Colon (tissue), 2 donors: Measurements from ENCODE around the gene TIMP3.
"Not testable (repeated sequence)": the region's sequence is repeated elsewhere in the genome, so short reads cannot be mapped to it uniquely, and the experiment has no call there.

Source experiments
- FAIRE-seq: peaks from 2 replicates; lab custom pipeline; 2012; peaks lifted over from hg19 to GRCh38; lab: Jason Lieb, UNC
- donor health status: control.
- donor health status: control.

Gene TIMP3

GRCh38 chr22:32801537-32802236 lies at the start of gene TIMP3:
Gene TIMP3 (plus strand): TSS chr22:32801705. CDS start chr22:32802002, 297 bp downstream.
- no peak for FAIRE-seq

- FAIRE-seq = no peak
Measured at GRCh38 chr22:32752326-32752725, 49.2 kb upstream of the TIMP3 start.

DNA sequence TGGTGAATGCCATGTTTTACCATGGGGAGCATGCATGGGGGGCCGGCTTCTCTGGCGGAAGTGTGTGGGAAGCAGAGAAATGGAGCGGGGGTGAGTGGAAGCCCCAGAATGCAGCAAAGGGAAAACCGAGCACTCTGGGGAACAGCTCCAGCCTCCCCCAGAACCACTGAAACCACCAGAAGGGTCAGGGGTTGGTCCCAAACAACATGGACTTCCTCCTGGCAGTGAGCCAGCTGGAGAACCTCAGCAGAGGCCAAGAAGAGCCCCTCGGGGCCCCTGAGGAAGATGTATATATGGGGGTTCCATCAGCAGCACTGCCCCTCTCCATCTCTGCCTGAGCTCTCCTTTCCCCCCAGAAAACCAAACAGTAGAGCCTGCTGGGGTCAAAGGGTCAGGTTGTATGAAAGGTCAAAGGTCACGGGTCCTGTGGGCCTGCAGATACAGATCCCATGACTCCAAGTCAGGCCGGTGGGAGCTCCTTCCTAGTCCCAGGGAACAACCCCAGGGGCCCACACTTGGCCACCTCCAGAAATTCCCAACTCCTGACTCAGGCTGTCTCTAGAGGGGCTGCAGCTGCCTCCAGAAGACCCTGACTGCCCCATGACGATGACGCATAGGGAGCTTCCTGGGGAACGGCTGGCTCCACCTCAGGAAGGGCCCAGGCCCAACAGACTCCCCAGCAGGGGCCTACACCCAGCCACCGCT lies 48.5 kb upstream of the TIMP3 start:
- FAIRE-seq = no peak

DNA sequence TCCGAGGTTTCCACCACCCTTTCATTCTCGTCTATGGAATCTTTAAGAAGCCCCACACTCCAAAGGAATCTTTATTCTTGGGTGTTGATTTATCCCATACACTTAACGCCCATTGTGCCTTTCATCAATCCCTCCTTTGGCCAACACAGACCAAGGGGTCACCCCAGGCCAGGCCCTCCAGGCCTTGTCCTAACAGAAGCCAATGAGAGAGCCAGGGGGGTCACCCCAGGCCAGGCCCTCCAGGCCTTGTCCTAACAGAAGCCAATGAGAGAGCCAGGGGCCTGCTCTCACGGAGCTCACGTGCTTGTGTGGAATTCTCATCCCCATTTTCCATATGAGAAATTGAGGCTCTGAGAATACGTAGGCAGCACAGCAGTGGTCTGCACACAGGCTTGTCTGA lies 47.9 kb upstream of the TIMP3 start:
- FAIRE-seq = no peak

- no peak for FAIRE-seq
Measured at GRCh38 chr22:32754413-32755041, 47.0 kb upstream of the TIMP3 start.

- not testable (repeated sequence) for FAIRE-seq
Measured at GRCh38 chr22:32757086-32757762, 44.3 kb upstream of the TIMP3 start.

DNA sequence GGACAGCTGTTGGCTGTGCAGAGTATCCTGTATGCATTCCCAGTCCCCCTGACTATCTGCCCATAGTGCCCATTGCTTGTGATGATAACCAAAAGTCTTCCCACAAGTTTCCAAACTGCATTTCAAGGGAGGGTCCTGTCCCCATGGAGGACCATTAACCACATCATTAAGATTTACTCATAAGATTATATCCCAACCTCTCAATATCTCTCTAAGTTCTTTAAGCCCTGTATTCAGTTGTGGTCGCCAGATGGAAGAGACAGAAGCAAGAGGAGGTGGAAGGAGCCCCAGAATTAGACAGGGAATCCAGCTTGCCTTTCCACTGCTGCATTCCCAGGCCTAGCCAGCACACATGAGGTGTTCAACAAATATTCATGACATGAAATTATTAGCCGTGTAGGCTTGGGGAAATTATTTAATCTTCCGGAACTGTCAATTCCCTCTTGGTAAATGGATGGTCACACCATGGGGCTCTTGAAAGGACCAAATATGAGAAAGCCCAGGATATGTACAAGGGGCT lies 42.6 kb upstream of the TIMP3 start:
- no peak for FAIRE-seq

DNA sequence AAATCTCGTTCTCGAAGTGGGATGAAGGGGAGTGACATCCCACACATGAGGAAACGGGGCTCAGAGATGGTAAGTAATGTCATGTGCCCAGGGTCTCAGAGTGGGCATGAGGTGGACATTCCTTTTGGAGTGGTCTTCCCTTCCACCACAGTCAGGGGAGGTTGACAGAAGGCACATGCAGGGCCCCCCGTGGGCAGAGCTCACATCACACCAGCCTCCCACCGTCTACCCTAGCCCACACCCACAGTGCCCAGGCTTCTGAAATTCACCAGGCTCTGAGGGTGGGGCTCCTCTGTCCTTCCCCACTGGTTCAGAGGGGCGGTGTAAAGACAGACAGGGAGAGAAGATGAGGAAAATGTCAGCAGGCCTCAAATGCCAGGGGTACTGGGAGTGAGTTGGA lies 41.1 kb upstream of the TIMP3 start:
- no peak for FAIRE-seq

DNA sequence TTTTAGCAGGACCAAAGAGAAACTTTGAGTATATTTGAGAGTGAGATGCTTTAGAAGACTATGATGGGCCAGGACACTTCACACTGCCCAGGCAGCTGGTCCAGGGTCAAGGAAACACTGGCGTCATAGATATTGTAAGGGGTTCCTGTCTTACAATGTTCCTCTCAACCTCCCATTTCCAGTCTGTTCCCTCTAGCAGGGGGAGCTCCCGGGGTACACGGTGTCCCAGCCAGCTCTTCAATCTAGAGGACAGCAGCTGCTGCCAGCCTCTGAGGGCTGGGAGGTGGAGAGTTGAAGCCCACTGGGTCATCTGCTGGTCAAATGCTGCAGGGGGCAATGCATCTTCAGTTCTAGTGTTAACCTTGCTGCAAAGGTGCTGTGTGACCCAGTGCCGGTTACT lies 40.7 kb upstream of the TIMP3 start:
- no peak for FAIRE-seq

DNA sequence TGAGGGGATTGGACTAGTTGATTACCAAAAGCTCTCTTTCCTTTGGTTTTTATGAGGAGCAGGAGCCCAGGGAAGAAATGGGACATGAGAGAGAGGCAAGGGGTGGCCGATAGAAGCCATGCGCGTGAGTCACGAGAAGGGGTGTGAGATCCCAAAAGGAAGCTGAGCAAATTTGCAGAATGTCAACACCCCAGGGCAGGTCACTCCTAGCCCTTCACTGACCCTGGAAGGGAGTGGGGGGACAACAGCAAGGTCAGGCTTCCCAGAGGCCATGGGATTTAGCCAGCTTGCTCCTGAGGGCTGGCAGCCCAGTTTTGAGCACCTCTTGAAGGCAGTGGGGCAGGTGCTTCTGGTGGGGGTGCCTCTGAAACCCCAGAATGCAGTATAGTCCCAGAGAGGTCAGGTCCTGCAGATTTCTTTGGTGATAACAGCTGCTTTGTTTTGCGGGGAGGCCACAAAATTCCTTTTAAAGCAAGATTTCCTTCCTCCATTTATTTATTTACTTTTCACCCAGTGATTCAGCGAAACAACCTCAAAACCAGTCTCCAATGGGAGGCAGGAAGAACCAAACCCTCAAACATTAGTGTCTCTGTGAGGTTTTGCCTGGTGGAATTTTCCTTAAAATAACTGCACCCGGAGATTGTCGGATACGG lies 40.1 kb upstream of the TIMP3 start:
- FAIRE-seq = no peak

DNA sequence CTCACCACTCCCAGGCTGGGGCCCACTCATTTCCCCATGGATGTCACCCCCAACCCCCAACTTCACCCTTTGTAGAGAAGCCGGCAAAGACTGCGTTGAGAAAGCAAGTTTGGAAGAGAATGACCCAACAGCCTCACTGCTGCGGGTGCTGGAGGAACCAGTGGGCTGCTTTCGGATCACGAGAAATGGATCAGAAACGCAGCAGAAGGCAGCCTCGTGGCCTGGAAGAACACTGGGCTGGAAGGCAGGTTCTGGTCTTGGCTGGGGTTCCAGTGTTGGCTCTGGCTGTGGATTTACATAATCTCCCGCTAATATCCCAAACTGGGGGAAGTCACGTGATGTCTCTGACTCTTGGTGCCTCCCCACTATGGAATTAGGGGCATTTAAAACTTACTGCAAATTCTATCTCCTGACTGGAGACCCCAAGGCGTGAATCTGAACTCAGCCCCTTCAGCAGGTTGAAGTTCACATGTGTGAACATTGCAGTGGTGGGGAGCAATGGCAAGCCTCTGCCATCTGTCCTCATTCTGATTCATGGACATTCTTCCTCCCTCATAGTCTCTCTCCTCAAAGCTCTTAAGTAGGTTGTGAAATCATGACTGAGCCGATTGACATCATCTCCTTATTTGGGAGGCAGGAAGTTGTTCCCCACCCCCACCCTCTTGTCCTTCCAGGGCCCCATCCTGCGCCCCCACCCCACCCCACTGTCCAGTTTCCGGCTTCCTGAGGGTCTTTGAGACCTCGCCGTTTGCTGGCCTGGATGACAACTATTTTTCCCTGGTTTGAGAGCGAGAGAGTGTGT lies 37.0 kb upstream of the TIMP3 start:
- FAIRE-seq = no peak

GRCh38 chr22:32765132-32765618 lies 36.3 kb upstream of the TIMP3 start:
- no peak for FAIRE-seq

DNA sequence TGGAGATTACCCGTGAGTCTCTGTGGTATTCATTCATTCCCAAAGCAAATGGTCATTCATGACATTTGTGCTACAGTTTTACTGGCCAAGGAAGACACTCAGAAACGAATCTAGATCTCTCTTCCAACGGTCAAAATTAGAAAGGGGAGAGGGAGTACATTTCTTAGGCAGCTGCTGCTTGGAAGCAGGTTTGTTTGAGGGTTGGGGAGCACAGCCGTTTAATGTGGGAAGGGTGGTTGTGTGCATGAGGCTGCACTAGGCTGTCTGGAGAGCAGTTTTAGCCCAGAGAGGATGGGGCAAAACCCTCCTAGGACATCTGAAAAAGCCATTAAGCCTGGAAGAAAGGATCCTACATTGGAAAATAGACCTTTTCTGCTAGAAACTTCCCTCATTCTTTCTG lies 29.7 kb upstream of the TIMP3 start:
- FAIRE-seq = no peak

DNA sequence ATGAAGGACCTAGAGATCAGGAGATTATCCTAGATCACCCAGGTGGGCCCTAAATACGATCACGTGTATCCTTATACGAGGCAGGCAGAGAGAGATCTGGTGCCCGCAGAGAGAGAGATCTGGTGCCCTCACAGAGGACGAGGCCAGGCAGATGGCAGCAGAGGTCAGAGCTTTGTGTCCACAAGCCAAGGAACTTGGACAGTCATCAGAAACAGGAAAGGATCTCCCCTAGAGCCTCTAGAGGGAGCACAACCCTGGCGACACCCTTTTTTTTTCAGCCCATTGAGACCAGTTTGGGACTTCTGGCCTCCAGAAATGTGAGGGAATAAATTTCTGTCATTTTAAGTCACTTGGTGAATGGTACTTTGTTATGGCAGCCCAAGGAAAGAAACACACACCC lies 25.5 kb upstream of the TIMP3 start:
- FAIRE-seq = no peak

- no peak for FAIRE-seq
Measured at GRCh38 chr22:32776397-32776796, 25.1 kb upstream of the TIMP3 start.

DNA sequence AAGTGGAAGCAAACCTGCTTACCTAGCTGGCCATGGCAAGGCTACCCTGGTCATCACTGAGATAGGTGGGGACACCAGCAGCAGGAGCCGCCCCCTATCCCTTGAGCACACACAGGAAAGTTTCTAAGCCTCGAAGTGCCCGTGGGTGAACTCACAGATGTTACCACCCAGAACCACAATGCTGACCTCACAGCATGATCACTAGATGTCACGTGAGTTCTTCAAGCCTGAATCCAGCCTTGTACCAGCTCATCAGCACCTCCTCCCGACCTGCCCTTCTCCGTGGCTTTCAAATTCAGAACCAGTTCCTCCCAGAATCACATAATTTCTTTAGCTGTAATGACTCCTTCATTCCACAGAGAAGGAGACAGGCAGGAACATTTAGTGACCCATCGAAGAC lies 24.7 kb upstream of the TIMP3 start:
- FAIRE-seq = no peak

GRCh38 chr22:32777987-32778386 lies 23.5 kb upstream of the TIMP3 start:
- no peak for FAIRE-seq

GRCh38 chr22:32780726-32781310 lies 20.7 kb upstream of the TIMP3 start:
- FAIRE-seq = no peak

DNA sequence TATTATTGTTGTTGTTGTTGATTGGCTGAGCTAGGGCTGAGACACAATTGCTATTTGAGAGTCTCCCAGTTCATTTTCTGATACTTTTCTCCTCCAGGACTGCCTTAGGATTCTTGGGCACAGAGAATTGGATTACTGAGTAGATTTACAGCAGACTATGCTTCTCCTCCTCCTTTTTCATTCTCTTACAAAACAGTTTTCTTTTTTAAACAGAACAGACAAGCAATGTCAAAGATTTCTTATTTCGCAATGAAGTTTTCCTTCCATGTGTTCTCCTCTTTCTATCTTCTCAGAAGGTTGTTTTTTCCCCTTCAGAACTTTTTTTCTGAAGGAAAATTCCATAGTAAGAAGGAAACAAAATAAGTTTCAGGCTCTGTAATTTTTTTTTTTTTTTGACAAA lies 19.8 kb upstream of the TIMP3 start:
- no peak for FAIRE-seq

DNA sequence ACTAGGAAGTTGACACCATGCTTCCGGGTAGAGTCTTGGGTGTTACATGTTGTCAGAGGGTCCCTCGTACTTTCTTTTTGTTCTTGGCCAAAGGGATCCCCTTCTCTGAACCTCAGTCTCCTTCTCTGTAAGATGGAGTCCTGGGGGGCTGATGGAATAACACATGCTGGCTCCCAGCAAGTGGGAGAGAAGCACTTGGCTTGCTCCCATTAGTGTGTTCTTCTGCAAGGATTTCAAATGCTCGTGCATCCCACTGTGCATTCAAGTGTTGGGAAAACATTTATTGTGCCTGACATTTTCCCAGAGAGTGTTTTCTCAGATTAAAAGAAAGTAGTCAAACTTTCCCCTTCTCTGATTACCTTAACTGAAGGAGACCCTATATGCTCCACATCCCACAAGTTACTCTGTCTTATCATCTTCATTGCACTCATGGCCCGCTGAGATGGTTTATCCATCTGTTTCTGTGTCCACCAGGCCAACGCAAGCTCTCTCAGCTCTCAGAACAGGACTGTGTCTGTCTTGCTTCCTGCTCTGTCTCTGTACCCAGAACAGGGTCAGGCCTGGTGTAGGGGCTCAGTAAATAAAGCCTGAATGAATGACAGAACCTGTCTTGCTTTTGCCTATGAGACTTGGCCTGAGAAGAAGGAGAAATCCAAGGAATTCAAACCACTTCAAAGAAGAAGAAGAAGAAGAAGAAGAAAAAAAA lies 16.0 kb upstream of the TIMP3 start:
- FAIRE-seq = no peak
